Kidney capillary endothelial cell (primary cell): Measurements from ENCODE around the gene KRTAP4-4.
"Not testable (repeated sequence)": the region's sequence is repeated elsewhere in the genome, so short reads cannot be mapped to it uniquely, and the experiment has no call there.

ENCODE experiments used
- DNase-seq: peaks from one replicate; pipeline ENCODE4 v3.0.0-alpha.2; 2018; ENCODE audit warnings: low spot score

Gene KRTAP4-4

GRCh38 chr17:41160648-41161047, at the start of gene KRTAP4-4:
TSS of gene KRTAP4-4 (minus strand) at chr17:41160748. CDS start at chr17:41160691, 57 bp downstream.
- no peak for DNase-seq

GRCh38 chr17:41199421-41200078, 39.0 kb upstream of the KRTAP4-4 start:
- DNase-seq = no peak

DNA sequence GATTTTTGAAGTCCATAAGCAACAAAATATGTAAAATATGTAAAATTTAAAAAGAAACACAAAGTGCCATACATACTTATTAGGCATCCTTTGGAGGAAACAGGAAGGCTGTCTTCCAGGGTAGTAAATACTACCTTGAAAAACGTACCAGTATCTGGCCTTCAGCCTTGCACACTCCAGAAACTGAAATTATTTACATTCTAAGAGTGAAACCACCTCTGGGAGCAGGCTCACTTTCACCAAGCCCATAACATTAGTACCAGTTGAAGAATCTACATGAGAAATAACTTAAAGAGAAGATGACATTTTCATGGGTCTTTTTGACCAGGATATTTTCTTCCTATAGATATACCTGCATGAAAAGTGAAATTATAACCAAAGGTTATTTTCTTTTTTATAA, 35.5 kb upstream of the KRTAP4-4 start:
- DNase-seq = no peak

DNA sequence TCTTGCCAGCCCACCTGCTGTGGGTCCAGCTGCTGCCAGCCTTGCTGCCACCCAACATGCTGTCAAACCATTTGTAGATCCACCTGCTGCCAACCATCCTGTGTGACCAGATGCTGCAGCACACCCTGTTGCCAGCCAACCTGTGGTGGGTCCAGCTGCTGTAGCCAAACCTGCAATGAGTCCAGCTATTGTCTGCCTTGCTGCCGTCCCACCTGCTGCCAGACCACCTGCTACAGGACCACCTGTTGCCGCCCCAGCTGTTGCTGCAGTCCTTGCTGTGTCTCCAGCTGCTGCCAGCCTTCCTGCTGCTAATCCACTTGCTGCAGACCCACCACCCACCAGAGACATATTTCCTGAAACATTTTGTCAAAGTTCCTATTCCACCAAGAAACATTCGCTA, 29.8 kb upstream of the KRTAP4-4 start:
- no peak for DNase-seq

DNA sequence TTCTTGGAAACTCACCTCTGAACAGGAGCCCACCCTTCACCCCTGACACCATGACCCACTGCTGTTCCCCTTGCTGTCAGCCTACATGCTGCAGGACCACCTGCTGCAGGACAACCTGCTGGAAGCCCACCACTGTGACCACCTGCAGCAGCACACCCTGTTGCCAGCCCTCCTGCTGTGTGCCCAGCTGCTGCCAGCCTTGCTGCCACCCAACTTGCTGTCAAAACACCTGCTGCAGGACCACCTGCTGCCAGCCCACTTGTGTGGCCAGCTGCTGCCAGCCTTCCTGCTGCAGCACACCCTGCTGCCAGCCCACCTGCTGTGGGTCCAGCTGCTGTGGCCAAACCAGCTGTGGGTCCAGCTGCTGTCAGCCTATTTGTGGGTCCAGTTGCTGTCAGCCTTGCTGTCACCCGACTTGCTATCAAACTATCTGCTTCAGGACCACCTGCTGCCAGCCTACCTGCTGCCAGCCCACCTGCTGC, 29.3 kb upstream of the KRTAP4-4 start, which contains the start of gene KRTAP9-1:
Gene KRTAP9-1, plus strand, starts transcription at position 51 of the 482 bp plus-strand sequence. Its CDS starts 0 bp downstream, at position 51.
- DNase-seq = not testable (repeated sequence)

GRCh38 chr17:41186872-41187271, 26.3 kb upstream of the KRTAP4-4 start:
- DNase-seq = no peak

DNA sequence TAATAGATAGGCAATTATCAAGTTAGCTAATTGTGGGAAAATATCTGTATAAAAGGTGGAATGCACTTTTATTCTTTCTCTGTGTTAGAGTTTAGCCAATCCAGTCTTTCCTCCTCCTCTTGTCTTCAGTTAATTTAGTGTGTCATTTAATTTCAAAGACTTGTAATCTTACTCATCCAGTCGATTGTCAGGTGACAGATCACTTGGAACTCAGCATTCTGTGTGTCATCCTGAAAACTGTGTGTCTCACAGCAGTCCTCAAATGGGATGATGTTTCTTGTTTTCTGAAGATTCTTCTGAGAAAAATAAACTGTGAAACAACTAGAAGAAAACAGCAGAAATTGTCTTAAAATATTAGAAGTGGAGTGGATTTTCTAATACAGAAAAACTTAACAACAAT, 24.5 kb upstream of the KRTAP4-4 start:
- DNase-seq = no peak

DNA sequence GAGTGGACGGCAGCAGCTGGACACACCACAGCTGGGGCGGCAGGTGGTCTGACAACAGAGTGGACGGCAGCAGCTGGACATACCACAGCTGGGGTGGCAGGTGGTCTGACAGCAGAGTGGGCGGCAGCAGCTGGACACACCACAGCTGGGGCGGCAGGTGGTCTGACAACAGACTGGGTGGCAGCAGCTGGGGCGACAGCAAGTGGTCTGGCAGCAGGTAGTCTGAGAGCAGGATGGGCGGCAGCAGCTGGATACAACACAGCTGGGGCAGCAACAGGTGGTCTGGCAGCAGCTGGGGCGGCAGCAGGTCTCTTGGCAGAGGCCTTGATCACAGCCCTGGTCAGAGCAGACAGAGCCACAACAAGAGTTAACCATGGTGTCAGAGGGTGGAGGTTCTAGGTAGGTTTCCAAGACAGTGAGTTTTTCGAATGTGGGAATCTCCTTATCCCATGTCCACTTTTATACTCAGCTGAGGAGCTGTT, 24.0 kb upstream of the KRTAP4-4 start, which contains the start of gene KRTAP4-1:
Gene KRTAP4-1, minus strand, starts transcription at position 432 of the 482 bp plus-strand sequence. Its CDS starts 57 bp downstream, at position 375.
- DNase-seq = no peak

DNA sequence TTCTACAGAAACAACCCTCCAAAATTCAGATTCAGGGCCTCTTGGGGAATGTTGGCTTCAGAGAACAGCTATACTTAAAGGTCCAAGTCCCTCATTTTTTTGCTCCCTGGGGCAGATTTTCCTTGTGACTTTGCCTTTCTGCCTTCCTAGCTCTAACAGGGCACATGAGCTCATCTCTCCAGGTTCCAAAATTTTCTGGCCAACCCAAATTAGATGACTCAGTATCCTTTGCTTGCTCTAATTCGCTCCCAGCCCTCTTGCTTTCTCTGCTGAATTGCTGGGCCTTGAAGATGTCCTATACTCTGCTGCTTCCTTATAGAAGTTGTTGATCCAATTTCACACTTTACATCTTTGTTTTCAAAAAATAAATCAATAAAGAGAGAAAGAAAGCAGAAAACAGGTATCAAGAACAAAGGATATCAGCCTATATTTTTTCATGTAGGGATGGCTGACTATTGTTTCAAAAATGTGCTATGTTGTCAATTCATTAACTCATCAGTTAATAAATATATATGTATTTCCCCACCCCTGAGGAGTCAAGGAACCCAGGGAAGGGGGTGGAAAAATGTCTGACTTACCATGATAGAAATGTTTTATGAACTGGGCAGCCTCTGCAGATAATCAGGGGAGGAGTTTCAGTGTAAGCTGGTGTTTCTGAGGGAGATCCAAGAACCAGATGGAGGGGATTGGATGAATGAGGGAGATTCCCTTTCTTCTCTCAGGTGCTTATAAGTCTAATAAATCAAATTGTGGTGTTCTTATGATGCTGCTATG, 18.5 kb upstream of the KRTAP4-4 start:
- DNase-seq = no peak

DNA sequence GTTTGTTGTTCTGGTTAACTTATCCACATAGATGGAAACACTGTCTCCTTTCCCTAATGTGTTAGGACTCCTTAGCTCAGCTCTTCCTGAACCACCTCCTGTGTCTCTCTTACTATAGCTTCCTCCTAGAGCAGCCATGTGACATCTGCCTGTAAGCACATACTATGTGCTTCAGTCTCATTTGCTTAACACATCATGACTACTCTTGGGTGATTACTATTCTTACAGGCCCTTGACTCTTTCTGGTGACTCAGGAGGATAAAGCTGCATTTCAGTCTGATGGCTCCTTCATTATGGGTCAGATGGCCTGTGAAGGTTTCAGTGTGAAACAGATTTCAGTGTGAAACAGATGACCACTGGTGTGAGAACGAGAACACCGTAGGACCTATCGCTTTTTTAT, 17.8 kb upstream of the KRTAP4-4 start:
- peak; percentile 4 for DNase-seq

- no peak for DNase-seq
Measured at GRCh38 chr17:41177727-41178271, 17.3 kb upstream of the KRTAP4-4 start, which contains the start of gene KRTAP4-2. TSS of gene KRTAP4-2 (minus strand) at chr17:41178221. CDS start at chr17:41178164, 57 bp downstream.

GRCh38 chr17:41176744-41177387, 16.3 kb upstream of the KRTAP4-4 start:
- no peak for DNase-seq

DNA sequence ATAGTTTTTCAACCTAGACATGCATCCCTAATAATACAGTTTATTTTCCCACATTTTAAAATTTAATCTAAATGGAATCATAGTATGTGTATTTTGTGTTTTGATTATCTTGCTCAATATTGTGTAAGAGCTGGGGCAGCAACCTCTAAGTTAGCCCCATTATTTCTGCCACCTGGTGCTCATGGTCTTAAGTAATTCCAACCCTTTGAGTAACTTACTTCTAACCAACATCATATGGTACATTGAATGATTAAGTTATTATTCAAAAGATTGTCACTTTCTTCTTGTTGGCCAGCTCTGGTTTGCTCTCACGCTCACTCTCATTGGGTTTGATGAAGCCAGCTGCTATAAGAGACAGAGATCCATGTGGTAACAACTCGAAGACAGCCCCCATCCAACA, 11.3 kb upstream of the KRTAP4-4 start:
- no peak for DNase-seq

GRCh38 chr17:41168121-41168520, 7.6 kb upstream of the KRTAP4-4 start, which contains the start of gene KRTAP4-3:
TSS of gene KRTAP4-3 (minus strand) at chr17:41168221. CDS start at chr17:41168172, 49 bp downstream.
- DNase-seq = no peak

- DNase-seq = no peak
Measured at GRCh38 chr17:41167561-41167960, 7.0 kb upstream of the KRTAP4-4 start.

DNA sequence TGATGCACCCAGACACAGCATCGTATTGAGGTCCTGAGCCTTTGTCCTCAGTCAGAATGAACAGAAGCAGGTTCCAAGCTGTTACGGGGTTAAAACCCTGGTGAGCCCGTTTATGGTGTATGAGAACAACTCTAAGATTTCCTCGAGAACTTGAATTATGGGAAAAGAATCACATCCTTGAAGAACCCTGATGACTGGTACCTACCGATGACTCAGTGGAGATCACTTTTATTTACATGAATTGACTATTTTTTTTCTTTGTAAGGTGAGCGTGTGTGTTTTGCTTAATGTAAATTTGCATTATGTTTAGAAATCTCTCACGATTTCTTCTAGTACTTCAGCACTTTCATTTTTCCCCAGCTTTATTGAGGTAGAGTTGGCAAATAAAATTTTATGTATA, 3.3 kb upstream of the KRTAP4-4 start:
- DNase-seq = peak; percentile 23

DNA sequence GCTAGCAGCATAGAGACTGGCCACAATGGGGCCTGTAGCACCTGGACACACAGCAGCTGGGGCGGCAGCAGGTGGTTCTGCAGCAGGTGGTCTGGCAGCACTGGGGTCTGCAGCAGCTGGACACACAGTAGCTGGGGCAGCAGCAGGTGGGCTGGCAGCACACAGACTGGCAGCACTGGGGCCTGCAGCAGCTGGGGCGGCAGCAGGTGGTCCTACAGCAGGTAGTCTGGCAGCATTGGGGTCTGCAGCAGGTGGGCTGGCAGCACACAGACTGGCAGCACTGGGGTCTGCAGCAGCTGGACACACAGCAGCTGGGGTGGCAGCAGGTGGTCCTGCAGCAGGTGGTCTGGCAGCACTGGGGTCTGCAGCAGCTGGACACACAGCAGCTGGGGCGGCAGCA, 358 bp downstream of the KRTAP4-4 start:
- DNase-seq = not testable (repeated sequence)

GRCh38 chr17:41153856-41154255, 6.7 kb downstream of the KRTAP4-4 start:
- no peak for DNase-seq

DNA sequence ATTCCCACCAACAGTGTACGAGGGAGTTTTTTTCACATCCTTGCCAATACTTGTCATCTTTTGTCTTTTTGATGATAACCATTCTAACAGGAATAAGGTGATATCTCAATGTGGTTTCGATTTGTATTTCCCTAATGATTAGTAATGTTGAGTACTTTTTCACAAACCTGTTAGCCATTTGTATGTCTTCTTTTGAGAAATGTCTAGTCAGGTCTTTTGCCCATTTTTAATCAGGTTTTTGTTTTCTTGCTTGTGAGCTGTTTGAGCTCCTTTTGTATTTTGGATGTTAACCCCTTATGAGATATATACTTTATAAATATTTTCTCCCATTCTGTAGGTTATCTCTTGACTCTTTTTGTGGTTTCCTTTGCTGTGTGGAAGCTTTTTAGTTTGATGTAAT, 9.0 kb downstream of the KRTAP4-4 start:
- no peak for DNase-seq

DNA sequence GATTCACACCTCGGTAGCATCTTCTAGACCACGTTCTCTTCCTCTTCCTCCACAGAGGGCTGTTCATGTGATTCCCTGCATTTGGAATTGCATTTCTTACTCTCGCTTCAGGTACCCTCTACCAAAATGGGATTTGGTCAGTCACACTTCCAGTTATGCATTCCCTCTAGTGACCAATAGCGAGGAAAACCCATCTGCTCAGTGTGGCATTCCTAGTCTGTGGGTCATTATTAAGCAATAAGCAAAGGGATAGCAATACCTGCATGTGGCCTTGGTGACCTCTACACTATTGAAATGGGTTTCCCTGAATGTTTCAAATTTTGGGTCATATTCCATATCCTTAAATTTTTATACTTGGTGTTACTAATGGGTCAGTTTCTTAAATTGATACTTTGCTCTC, 10.5 kb downstream of the KRTAP4-4 start:
- no peak for DNase-seq

- no peak for DNase-seq
Measured at GRCh38 chr17:41149652-41149985, 10.9 kb downstream of the KRTAP4-4 start, which contains the start of gene KRTAP4-5. TSS of gene KRTAP4-5 (minus strand) at chr17:41149825. CDS start at chr17:41149767, 58 bp downstream.
